Measurements from ENCODE around the gene MIGA2.

- TF ChIP-seq CTCF (IDR thresholded peaks at IDR 0.05) (no peak), POLR2A (IDR thresholded peaks at IDR 0.05) (no peak)
Measured at GRCh38 chr9:129014608-129015007, 21.8 kb upstream of the MIGA2 start.
